Measurements from ENCODE around the gene AFMID. TPM values are rescaled to one million over a fixed set of nuclear protein-coding genes. Genes with fewer than 3 reads are reported as not detected.
"Not testable (repeated sequence)": the region's sequence is repeated elsewhere in the genome, so short reads cannot be mapped to it uniquely, and the experiment has no call there.

The AFMID gene
- polyA plus RNA-seq, 4 donors: 50.4 to 82.3 (median 60.4) TPM

DNA sequence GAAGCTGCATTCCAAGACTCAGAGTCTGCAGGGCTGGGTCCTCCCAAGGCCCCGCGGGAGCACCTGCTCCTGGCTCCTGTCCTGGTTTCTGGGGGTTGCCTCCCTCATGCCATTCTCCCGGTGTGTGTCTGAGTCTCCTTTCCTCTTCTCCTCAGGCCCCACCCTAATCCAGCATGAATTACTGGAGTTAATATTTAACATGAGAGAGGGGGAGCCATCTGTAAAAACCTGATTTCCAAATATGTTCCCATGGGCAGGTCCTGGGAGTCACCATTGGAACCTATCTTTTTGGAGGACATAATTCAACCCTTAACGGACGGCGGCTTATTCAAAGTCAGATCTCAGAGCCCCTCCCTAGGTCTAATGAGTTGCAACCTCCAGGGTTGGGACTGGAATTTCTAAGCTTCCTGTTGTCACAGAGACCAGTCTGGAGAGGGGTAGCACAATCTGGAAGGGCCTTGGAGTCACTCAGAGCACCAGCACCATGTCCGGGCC, 35.6 kb upstream of the AFMID start:
- no peak for DNase-seq (ENCODE audit: low read depth in 4 of 4, low spot score in 3 of 4)

DNA sequence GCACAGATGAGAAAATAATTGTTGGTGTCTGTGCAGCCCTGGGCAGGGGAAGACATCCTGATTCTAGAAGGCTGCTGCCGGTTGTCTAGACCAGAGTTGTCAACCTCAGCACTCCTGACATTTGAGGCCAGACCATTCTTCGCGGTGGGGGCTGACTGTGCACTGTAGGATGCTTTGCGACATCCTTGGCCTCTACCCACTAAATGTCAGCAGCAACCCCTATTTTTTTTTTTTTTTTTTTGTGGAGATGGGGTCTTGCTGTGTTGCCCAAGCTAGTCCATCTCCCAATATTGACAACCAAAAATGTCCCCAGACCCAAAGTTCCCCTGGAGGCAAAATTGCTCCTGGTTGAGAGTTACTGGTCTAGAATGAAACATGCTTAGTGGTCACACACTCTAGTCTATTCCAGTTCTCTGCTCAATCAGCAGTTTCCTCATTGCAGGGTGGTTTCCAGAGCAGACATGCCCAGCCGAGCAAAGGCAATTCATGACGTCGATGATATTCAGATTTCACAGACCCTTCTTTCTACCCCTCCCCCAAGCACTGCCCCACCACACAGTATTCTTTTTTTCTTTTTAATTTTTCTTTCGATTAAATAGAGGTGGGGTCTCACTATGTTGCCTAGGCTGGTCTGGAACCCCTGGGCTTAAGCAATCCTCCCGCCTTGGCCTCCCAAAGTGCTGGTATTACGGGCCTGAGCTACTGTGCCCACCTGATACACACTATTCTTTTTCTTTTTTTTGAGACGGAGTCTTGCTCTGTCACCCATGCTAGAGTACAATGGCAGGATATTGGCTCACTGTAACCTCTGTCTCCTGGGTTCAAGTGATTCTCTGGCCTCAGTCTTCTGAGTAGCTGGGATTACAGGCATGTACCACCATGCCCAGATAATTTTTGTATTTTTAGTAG, 32.0 kb upstream of the AFMID start:
- no peak for DNase-seq (ENCODE audit: low read depth in 4 of 4, low spot score in 3 of 4)

DNA sequence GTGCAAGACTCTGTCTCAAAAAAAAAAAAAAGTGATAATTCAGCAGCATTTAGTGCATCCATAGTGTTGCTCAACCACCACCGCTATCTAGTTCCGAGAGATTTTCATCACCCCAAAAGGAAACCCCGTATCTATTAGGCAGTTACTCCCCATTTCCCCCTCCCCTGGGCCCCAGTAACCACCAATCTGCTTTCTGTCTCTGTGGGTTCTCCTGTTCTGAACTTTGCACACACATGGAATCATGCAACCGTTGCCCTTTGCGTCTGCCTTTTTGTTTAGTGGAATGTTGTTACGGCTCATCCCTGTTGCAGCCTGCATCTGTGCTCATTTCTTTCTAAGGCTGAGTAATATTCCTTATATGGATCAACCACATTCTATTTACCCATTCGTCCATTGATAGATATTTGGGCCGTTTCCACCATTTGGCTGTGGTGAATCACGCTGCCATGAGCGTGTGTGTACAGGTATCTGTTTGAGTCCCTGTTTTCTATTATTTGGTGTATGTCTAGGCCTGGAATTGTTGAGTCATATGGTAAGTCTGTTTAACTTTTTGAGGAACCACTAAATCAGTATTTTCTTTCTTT, 27.5 kb upstream of the AFMID start:
- no peak for DNase-seq (ENCODE audit: low read depth in 4 of 4, low spot score in 3 of 4)

DNA sequence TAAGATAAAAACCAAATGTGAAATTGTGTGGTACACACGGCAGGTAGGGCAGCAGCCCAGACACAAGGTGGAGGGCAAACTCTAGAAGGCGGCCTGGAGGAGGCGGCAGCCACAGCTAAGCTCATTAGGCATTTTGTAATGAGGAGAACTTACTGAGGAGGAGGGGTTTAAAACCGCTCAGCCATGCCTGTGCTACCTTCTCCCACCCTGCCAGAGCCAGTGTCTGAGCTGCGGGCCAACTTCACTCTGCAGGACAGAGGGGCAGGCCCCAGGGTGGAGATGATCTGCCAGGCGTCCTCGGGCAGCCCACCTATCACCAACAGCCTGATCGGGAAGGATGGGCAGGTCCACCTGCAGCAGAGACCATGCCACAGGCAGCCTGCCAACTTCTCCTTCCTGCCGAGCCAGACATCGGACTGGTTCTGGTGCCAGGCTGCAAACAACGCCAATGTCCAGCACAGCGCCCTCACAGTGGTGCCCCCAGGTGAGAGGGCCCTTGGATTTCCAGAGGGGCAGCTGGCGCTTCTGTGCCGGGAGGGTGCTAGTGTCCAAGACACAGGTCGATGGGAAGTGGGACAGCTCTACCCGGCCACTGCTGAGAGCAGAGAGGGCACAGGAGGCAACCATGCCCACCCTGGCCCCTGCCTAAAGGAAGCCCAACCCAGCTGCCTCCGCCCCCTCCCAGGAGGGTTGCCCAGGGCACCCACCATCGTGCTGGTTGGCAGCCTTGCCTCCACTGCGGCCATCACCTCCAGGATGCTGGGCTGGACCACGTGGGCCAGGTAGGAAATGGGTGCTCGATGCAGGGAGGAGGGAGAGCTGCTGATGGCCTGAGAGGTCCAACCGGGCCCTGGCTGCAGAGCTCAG, 23.0 kb upstream of the AFMID start:
- DNase-seq (ENCODE audit: low read depth in 4 of 4, low spot score in 3 of 4): no peak

DNA sequence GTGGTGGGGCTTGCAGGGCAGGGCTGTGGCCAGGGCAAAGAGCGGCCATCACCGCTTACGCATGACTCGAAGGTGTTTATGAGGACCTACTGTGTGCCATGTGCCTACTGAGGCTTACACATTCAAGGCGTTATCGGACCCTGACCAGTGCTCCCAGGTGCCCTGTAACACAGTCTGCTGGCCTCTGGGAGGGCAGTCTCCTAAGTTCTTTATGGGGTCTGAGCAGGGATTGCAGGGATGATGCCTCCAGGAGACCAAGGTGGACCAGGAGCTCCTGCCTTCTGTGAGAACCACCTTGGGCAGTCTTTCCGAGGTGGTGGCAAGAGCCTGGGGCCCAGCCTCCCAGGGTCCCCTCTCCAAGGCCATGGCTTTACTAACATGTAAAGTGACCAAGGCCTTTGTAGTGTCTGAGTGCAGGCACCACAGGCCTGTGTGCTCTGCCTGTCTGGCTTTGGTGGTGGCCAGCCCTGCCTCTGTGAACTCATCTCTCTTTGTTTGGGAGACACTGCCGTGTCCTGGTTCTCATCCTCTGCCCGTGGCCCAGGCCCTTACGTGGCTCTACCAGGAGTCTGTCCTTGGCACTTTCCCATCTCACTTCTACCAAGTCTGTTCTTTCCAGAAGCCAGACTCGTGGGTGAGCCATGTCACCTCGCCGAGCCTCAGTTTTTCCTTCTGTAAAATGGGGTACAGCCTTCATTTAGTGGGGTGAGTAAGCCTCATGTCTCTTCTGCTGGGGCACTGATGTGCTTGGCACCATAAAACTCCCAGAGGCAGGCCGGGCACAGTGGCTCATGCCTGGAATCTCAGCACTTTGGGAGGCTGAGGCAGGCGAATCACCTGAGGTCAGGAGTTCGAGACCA, 22.2 kb upstream of the AFMID start:
- DNase-seq (ENCODE audit: low read depth in 4 of 4, low spot score in 3 of 4): no peak

DNA sequence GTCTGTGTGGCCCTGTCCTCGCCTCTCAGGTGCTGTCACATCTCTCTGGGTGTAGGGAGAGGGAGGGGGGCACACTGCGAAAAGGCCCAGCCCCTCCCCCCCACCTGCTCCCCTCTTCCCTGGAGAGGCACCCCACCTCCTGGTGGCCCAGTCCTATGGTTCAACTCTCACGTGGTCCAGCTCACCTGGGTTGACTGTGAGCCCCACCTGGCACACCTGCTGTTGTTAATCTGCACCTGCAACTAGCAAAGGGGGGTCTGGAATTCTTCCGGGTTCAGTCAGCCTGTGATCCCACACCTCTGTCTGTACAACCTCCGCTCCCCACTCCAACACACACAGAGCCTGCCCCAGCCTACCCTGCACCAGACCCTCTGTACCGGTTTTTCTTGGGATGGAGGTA, 20.7 kb upstream of the AFMID start:
- no peak for DNase-seq (ENCODE audit: low read depth in 4 of 4, low spot score in 3 of 4)

DNA sequence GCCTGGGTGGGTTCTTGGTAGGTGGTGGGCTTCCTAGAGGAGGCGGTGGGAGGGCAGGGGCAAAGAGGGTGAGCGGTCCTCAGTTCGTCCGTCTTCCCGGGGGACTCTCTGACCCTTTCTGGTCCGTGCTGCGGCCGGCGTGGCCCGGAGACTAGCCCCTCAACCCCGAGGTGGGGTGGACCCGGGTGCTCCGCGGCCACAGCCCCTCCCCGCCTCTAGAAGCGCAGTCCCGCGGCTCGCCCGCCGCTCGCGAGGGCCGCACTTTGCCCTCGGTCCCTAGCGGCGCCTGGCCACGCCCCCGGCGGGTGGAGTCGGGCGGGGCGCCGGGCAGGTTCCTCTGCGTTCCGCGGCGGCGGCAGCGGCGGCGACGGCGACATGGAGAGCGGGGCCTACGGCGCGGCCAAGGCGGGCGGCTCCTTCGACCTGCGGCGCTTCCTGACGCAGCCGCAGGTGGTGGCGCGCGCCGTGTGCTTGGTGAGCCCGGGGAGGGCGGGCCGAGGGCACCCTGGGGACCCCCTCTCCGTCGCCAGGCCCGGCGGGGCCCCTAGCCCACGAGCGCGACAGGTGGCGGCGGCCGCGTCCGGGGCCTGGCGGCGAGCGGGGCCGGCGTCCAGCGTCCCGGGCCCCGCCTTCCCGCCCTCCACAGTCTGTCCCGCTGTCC, 18.8 kb upstream of the AFMID start, which contains the start of gene SYNGR2:
Gene SYNGR2 (plus strand): TSS at position 340 of the 661 bp plus-strand sequence. CDS start 36 bp downstream, at position 376.
- DNase-seq (ENCODE audit: low read depth in 4 of 4, low spot score in 3 of 4): no peak

DNA sequence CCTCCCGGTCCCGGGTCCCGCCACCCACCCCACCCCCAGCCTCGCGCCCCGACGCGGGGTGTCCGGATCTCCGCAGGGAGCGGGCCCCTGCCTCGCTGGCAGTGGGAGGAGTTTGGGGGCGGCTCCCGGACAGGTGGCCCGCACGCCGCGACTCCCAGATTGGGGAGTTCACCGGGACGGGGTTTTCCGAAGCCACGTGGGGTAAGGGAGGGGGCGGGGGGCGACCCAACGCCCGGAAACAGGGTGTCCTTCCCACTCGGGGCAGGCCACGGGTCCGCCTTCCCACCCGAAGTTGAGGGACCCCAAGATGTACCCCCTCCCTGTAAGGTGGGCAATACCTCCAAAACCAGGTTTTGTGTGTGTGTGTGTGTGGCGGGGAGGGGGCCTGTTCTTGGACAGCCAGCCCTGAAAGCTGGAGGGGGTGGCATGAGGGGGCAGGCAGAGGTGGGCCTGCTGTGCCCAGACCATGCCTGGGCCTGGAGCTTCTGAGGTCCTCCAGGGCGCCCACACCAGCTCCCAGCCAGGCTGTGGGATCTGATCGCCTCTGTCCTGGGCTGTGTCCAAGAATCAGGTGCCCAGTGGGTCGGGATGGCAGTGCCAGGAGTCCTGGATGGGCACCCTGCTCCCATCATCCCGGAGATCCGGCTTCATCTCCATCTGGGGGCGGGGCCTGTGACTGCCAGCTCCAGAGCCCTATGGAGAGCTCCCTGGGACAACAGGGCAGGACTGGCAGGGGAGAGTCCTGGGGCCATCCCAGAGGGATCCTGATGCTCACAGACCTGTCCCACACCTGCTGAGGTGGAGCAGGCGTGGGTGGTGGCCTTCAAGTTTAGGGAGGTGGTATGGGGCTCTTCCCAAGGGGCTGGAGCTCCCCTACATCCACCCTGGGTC, 18.0 kb upstream of the AFMID start:
- no peak for DNase-seq (ENCODE audit: low read depth in 4 of 4, low spot score in 3 of 4)

DNA sequence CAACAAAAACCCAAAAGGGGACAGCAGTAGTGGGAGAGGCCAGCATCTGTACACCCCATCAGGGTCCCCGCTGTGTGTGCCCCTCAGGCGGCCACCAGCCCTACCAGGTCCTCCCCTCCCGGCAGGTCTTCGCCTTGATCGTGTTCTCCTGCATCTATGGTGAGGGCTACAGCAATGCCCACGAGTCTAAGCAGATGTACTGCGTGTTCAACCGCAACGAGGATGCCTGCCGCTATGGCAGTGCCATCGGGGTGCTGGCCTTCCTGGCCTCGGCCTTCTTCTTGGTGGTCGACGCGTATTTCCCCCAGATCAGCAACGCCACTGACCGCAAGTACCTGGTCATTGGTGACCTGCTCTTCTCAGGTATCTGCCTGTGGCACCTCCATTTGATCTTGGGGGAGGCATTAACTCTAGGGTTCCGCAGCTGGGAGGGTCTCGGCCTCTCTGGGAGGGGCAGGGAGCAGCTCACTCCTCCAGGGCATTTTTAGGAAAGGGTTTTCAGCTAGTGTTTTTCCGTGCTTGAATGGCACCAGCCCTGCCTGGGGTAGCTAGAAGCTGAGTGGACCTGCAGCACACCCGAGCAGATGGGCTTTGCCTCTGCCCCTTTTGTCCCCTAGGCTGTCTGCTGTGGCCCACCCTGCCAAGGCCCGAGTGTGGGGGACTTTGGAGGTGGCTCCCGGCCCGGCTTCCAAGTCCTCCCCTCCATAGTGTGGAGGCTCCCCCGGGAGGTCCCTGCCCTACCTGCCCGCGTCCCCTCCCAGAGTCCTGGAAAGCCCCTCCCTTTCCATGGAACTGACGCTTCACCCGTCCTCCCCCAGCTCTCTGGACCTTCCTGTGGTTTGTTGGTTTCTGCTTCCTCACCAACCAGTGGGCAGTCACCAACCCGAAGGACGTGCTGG, 16.2 kb upstream of the AFMID start:
- DNase-seq (ENCODE audit: low read depth in 4 of 4, low spot score in 3 of 4): no peak

DNA sequence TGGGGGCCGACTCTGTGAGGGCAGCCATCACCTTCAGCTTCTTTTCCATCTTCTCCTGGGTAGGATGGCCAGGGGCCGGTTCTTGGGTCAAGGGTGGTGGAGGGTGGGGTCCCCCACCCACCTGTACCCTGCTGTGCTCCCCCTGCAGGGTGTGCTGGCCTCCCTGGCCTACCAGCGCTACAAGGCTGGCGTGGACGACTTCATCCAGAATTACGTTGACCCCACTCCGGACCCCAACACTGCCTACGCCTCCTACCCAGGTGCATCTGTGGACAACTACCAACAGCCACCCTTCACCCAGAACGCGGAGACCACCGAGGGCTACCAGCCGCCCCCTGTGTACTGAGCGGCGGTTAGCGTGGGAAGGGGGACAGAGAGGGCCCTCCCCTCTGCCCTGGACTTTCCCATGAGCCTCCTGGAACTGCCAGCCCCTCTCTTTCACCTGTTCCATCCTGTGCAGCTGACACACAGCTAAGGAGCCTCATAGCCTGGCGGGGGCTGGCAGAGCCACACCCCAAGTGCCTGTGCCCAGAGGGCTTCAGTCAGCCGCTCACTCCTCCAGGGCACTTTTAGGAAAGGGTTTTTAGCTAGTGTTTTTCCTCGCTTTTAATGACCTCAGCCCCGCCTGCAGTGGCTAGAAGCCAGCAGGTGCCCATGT, 15.4 kb upstream of the AFMID start:
- not testable (repeated sequence) for DNase-seq (ENCODE audit: low read depth in 4 of 4, low spot score in 3 of 4)

DNA sequence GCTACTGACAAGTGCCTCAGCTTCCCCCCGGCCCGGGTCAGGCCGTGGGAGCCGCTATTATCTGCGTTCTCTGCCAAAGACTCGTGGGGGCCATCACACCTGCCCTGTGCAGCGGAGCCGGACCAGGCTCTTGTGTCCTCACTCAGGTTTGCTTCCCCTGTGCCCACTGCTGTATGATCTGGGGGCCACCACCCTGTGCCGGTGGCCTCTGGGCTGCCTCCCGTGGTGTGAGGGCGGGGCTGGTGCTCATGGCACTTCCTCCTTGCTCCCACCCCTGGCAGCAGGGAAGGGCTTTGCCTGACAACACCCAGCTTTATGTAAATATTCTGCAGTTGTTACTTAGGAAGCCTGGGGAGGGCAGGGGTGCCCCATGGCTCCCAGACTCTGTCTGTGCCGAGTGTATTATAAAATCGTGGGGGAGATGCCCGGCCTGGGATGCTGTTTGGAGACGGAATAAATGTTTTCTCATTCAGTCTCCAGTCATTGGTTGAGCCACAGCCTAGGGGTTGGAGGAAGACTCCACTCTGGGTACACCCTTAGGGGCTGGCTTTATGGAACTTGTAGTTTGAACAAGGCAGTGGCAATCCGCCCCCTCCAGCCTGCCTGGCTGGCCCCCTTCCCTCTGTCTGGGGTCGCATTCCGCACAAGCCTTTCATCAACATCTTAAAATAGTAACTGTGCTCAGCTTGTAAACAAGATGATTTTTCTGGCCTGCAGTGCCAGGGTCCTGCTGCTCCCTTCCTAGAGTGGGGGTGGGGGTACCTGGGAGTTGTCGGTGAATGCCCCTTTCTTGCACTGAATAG, 14.7 kb upstream of the AFMID start:
- no peak for DNase-seq (ENCODE audit: low read depth in 4 of 4, low spot score in 3 of 4)

DNA sequence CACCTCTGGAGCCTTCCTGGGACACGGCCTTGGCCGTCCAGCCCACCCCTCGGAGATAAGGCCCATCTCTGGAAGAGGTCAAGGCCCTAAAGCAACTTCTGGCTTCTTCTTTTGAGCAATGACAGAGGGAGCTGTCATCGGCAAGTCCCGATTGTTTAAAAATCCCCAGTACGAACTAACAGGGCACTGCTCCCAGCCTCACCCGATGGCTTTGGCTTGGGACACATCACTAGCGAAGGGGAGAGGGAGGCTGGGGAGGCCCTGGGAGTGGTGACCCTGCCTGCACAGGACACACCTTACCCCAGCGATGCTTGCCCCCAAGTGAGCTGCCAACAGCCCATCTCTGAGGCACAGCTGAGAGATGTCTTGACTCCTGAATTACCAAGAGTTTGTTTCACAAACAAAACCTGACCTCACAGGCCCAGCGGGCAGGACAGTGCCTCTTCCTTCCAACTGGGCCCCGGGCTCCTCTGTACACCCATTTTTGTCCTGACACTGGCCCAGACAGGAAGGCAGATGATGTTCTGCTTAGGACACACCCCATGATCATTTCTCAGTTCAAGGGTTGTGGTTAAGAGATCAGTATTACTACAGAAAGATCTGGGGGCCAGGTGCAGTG, 14.0 kb upstream of the AFMID start:
- no peak for DNase-seq (ENCODE audit: low read depth in 4 of 4, low spot score in 3 of 4)

DNA sequence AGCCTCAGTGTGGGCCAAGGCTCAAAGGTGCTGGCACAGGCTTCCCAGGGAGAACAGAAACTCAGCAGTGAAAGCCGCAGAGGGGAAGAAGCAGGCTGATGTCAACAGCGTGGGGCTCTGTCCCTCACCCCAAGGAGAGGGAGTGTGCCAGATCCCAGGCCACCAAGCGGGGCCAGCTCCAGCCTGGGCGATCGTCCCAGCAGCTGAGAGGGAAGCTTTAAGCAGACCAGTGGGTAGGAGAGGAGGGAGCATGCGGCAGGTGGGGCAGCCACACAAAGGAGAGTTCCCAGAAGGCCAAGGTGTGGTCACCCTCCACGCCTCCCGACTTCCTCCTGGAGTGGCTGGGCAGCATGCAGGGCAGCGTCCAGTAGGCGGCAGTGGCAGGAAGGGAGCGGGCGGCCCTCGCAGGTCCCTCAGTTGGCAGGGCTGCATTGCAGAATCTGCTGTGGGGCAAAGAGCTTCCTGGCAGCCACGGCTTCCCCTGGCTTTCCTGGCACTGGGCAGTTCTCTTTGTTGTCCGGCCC, 12.8 kb upstream of the AFMID start:
- no peak for DNase-seq (ENCODE audit: low read depth in 4 of 4, low spot score in 3 of 4)

DNA sequence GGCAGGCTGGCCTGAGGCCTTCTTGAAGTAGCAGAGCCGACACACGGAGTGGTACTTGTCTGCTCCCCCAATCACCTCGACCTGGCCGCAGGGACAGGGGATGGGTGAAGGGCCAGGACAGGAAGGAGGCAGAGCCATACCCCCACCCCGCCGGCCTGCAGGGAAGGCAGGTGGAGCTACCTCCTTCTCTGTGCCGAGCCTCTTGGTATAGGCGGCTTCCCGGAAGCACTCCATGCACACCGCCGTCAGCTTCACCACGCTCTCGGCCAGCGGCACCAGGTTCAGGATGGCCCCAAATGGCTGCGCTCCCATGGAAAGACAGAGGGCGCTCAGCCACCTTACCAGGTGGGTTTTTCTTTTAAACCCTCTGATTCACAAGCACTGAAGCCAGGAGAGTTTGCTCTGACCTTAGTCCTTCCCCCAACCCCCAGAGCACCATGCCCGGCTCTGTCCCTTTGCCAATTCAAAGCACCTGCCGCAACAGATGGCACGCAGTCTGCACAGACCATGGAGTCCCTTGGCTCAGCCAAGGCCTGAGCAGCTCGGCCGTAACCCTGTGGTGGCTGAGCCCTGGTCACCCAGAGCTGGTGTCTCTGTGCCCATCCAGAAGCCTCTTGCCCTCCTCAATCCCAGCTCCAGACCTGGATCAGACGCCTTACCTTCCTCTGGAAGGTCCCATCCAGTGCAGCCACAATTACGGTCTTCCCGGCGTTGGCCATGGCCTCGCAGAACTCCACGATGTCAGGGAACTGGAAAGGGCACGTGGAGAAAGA, 12.1 kb upstream of the AFMID start:
- no peak for DNase-seq (ENCODE audit: low read depth in 4 of 4, low spot score in 3 of 4)

DNA sequence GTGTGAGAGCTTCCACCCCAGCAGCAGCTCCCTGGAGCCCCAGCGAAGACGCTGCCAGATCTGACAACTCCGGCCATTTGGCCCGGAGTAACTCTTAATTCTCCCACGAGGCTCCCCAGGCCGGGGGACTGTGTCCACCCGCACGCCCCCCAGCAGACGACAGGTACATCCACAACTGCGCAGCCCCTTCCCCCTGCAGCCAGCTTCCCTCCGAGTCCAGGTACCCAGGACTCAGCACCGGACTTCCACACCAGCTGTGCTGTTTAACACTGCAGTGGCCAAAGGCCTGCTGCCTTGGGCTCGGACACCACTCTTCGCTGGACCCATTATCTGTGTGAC, 11.6 kb upstream of the AFMID start:
- DNase-seq (ENCODE audit: low read depth in 4 of 4, low spot score in 3 of 4): no peak
